Testis (tissue), 3 donors: ENCODE results near the gene AGXT. TPM values are rescaled to one million over a fixed set of nuclear protein-coding genes. Genes with fewer than 3 reads are reported as not detected.

ENCODE experiments used
- DNase-seq: peaks from one replicate; pipeline ENCODE4 v3.0.0-alpha.2; 2019
- H3K27ac ChIP-seq, 2 donors: fragments of 200-600 bp; sonication (generic); one replicate each; pipeline ENCODE4 v1.5.1; 2019
- H3K27me3 ChIP-seq: fragments of 200-600 bp; sonication (generic); one replicate; pipeline ENCODE4 v1.5.1; 2019
- H3K36me3 ChIP-seq: fragments of 200-600 bp; sonication (generic); one replicate; pipeline ENCODE4 v1.5.1; 2017; ENCODE audit warnings: low read depth; ENCODE audit errors: missing control alignments
- H3K4me1 ChIP-seq: fragments of 200-600 bp; sonication (generic); one replicate; pipeline ENCODE4 v1.5.1; 2019
- H3K4me3 ChIP-seq, 2 donors: fragments of 200-600 bp; sonication (generic); one replicate each; pipeline ENCODE4 v1.5.1; 2017 to 2019
- H3K9me3 ChIP-seq: fragments of 200-600 bp; sonication (generic); one replicate; pipeline ENCODE4 v1.5.1; 2017
- POLR2A ChIP-seq: fragments of 450-650 bp; IDR thresholded peaks from one replicate; pipeline ENCODE4 v1.6.1; 2017; ENCODE audit warnings: antibody characterized with exemption, mild to moderate bottlenecking, moderate library complexity
- WGBS, 2 donors: methylation state at CpG; one replicate each; pipeline ENCODE4 v1.1.5; 2018; 5-methylcytosine and 5-hydroxymethylcytosine counted together
- intact Hi-C: fragments of 100-400 bp; cut with DNase I; formaldehyde crosslinking; loops from one replicate; pipeline ENCODE4 v1.15.1; 2023; ENCODE audit warnings: low total_unique reads
- polyA plus RNA-seq: library from polyadenylated mRNA; stranded (reverse); fragments of 350-450 nt; fragmentation: Illumina TruSeq; extraction: RNeasy Lipid Tissue Mini Kit (QIAGEN cat#74804); gene quantifications from one replicate; pipeline ENCODE4 v1.2.3, GENCODE V29; 2014; ENCODE audit warnings: low read depth, low replicate concordance; ENCODE audit not compliant: insufficient read depth
- total RNA-seq, 2 donors: library from RNA; depleted of rRNA; stranded (reverse); fragments of >200 nt; gene quantifications; one replicate each; pipeline ENCODE4 v1.2.3, GENCODE V29; 2016
- TF ChIP-seq, protein P1 (sequence below), 3 experiments: fragments of 450-650 bp in 2 of 3; fragments of 200-600 bp in 1 of 3; sonication (generic) in 1 of 3; IDR thresholded peaks; one replicate each; pipeline ENCODE4 v1.5.1; 2016 to 2019; ENCODE audit warnings: antibody characterized with exemption in 3 of 3, mild to moderate bottlenecking in 2 of 3, moderate library complexity in 1 of 3

AGXT gene
- total and polyA plus RNA-seq, 3 donors from 2014 or later = 0.24 to 0.51 TPM; not detected in 1

DNA sequence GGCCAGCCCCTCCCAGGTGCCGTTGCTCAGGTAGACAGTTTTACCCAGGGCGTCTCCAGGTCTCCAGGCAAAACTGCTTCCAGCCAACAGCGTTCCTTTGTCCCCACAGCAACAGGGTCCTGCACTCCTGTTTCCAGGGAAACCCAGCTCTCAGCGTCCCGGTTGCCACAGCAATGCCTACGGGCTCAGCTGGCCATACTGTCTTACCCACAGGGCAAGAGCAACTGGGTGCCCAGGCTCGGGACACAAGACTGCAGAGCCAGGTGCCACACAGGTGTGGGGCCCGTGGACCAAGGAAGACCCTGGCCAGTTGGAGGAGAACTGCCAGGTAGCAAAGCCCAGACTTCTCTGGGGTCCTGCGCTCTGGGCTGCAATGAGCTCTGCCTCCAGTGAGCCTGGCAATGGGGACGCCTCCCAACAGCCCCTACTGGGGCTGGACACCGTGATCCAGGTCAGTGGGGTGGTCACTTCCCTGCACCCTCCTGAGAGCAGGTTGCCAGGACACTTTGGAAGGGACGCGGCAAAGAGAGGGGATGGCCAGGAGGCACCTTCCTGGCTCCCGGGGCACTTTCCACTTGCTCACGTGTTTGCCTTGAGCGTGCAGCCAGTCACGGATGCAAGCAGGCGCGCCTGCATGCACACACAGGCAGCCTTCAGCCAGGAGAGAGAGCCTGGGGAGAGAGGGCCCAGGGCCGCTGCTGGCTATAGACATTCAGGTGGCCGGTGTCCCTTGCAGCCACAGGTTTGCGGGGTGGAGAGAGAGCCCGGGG is 37.7 kb downstream of the AGXT start, which contains the start of gene CROCC2:
CROCC2 (plus strand) TSS at position 196 of the 770 bp plus-strand sequence; CDS start at position 374, 178 bp downstream.
- intact Hi-C loops = no loop called here
- no peak for DNase-seq
- no peak within 1 kb of the TSS for H3K27ac ChIP-seq
- H3K36me3 ChIP-seq = no peaks in the 10 kb centered on the region
- 88 to 94% methylated on average over 12 to 23 of the region's 23 CpGs for WGBS, 2 donors
- H3K9me3 ChIP-seq = no peaks in the 10 kb centered on the region
- no peaks in the 10 kb centered on the region for H3K27me3 ChIP-seq
- H3K4me1 ChIP-seq = no peaks in the 10 kb centered on the region
- TF ChIP-seq POLR2A = no peak
- TF ChIP-seq, protein P1, sequence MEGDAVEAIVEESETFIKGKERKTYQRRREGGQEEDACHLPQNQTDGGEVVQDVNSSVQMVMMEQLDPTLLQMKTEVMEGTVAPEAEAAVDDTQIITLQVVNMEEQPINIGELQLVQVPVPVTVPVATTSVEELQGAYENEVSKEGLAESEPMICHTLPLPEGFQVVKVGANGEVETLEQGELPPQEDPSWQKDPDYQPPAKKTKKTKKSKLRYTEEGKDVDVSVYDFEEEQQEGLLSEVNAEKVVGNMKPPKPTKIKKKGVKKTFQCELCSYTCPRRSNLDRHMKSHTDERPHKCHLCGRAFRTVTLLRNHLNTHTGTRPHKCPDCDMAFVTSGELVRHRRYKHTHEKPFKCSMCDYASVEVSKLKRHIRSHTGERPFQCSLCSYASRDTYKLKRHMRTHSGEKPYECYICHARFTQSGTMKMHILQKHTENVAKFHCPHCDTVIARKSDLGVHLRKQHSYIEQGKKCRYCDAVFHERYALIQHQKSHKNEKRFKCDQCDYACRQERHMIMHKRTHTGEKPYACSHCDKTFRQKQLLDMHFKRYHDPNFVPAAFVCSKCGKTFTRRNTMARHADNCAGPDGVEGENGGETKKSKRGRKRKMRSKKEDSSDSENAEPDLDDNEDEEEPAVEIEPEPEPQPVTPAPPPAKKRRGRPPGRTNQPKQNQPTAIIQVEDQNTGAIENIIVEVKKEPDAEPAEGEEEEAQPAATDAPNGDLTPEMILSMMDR (IDR thresholded peaks at IDR 0.05) = no peak
- H3K4me3 ChIP-seq = no peak within 1 kb of the TSS

DNA sequence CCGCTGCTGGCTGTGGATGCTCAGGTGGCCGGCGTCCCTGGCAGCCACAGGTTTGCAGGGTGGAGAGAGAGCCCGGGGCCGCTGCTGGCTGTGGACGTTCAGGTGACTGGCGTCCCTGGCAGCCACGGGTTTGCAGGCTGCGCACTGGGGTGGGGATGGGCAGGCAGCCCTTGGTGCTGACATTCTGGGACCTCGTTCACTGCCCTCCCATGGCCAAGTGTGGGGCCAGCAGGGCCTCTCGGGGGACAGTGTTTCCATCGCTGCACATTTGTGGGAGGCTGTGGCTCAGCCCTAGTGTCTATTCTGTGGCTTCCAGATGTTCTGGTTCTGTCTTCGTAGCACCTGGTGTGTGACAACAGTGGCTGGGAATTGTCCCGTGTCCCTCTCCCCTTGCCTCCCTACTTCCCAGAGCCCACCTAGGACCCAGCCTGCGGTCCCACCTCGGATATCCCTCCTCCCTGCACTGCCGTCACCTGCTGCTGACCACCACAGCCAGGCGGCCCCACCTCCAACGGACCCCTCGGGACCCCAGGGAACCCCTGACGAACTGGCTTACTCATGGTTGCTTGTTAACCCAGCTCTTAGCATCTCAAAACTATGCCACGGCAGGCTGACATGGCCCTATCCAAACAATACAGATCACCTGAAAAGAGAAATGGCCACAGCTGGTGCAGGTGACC is 38.4 kb downstream of the AGXT start:
- WGBS, 2 donors = 82 to 91% methylated on average over 14 to 22 of the region's 22 CpGs
- no peak for DNase-seq
- Histone ChIP-seq H3K27me3 (no peaks in the 10 kb centered on the region), H3K4me1 (no peaks in the 10 kb centered on the region), H3K9me3 (no peaks in the 10 kb centered on the region), H3K27ac (no peak overlapping the region), H3K4me3 (no peak overlapping the region), H3K36me3 (no peaks in the 10 kb centered on the region)
- intact Hi-C loops = no loop called here
- TF ChIP-seq, protein P1 (IDR thresholded peaks at IDR 0.05) = no peak
- no peak for TF ChIP-seq POLR2A

GRCh38 chr2:240909216-240909974 is 40.8 kb downstream of the AGXT start:
- peaks cover 12% of the 10 kb centered on the region for H3K4me1 ChIP-seq
- 79 to 83% methylated on average over 13 to 17 of the region's 17 CpGs for WGBS, 2 donors
- no peak for TF ChIP-seq POLR2A
- TF ChIP-seq, protein P1 (IDR thresholded peaks at IDR 0.05) = no peak
- intact Hi-C loops = no loop called here
- H3K36me3 ChIP-seq = no peaks in the 10 kb centered on the region
- no peak for DNase-seq
- no peaks in the 10 kb centered on the region for H3K27me3 ChIP-seq
- no peak overlapping the region for H3K4me3 ChIP-seq
- H3K9me3 ChIP-seq = no peaks in the 10 kb centered on the region
- H3K27ac ChIP-seq = no peak overlapping the region

- no peaks in the 10 kb centered on the region for H3K9me3 ChIP-seq
- H3K4me3 ChIP-seq = no peak overlapping the region
- peaks cover 23% of the 10 kb centered on the region for H3K4me1 ChIP-seq
- H3K27me3 ChIP-seq = no peaks in the 10 kb centered on the region
- no peak for DNase-seq
- no peak for TF ChIP-seq POLR2A
- TF ChIP-seq, protein P1 (IDR thresholded peaks at IDR 0.05) = no peak
- H3K36me3 ChIP-seq = no peaks in the 10 kb centered on the region
- no peak overlapping the region for H3K27ac ChIP-seq
- WGBS, 2 donors = 77 to 84% methylated on average over 20 of the region's 20 CpGs
- intact Hi-C loops = loop anchor here (10.0 kb wide), 1 partner anchor 83 kb away; the partner anchor contains the start of gene SNED1
Measured at GRCh38 chr2:240911641-240912265, 43.1 kb downstream of the AGXT start.
